Kidney (tissue), 14 donors: ENCODE measurements around the gene UBA1. TPM values are rescaled to one million over a fixed set of nuclear protein-coding genes. Genes with fewer than 3 reads are reported as not detected.

Experiments
- DNase-seq, 5 donors: peaks; one replicate each; pipeline ENCODE4 v3.0.0-alpha.2; 2013 to 2020
- FAIRE-seq: peaks from 2 replicates; lab custom pipeline; 2012; peaks lifted over from hg19 to GRCh38; lab: Jason Lieb, UNC
- H3K27ac ChIP-seq, 2 donors: one replicate each; pipeline ENCODE4 v1.7.0; 2013; ENCODE audit warnings: low read depth in 2 of 2, low read length in 2 of 2, inconsistent platforms in 1 of 2
- H3K27me3 ChIP-seq: one replicate; pipeline ENCODE4 v1.7.1; 2013; ENCODE audit warnings: low read length, inconsistent platforms; ENCODE audit not compliant: control insufficient read depth, insufficient read depth
- H3K36me3 ChIP-seq, 3 donors: one replicate each; pipeline versions ENCODE4 v1.7.0 to v1.7.1; 2013; ENCODE audit warnings: low read length in 3 of 3, control low read depth in 1 of 3, inconsistent platforms in 1 of 3; ENCODE audit not compliant: insufficient read depth in 3 of 3, control insufficient read depth in 2 of 3
- H3K4me1 ChIP-seq, 3 donors: one replicate each; pipeline versions ENCODE4 v1.7.0 to v1.7.1; 2013; ENCODE audit warnings: low read length in 3 of 3, inconsistent platforms in 1 of 3, low read depth in 1 of 3; ENCODE audit not compliant: control insufficient read depth in 2 of 3, insufficient read depth in 2 of 3
- H3K4me3 ChIP-seq, 3 donors: one replicate each; pipeline versions ENCODE4 v1.7.0 to v1.8.1; 2013; ENCODE audit warnings: low read length in 3 of 3, control low read depth in 1 of 3, inconsistent platforms in 1 of 3
- H3K9ac ChIP-seq, 3 donors: one replicate each; pipeline versions ENCODE4 v1.7.0 to v1.7.1; 2013; ENCODE audit warnings: low read length in 3 of 3, control low read depth in 1 of 3, inconsistent platforms in 1 of 3
- H3K9me3 ChIP-seq, 3 donors: one replicate each; pipeline versions ENCODE4 v1.7.0 to v1.7.1; 2013; ENCODE audit warnings: low read length in 3 of 3, control low read depth in 1 of 3, inconsistent platforms in 1 of 3; ENCODE audit not compliant: control insufficient read depth in 2 of 3, insufficient read depth in 1 of 3
- intact Hi-C: fragments of 100-400 bp; cut with DNase I; formaldehyde crosslinking; loops from one replicate; pipeline ENCODE4 v1.11.1; 2022
- polyA plus RNA-seq: library from polyadenylated mRNA; stranded (reverse); fragments of 350-450 nt; fragmentation: Illumina TruSeq; extraction: RNeasy Lipid Tissue Mini Kit (QIAGEN cat#74804); gene quantifications from one replicate; pipeline ENCODE4 v1.2.3, GENCODE V29; 2014; ENCODE audit warnings: low read depth, low replicate concordance; ENCODE audit not compliant: insufficient read depth
- total RNA-seq: library from RNA; stranded (reverse); fragmentation: NEBNext Ultra II Directional; extraction: Animal tissue kit (Norgen Biotek cat#: 25700); gene quantifications from one replicate; pipeline ENCODE4 v1.2.1, GENCODE V29; 2021
- TF ChIP-seq, protein P1 (sequence below): IDR thresholded peaks from 3 replicates; pipeline ENCODE4 v1.5.1; 2012; ENCODE audit warnings: mild to moderate bottlenecking, moderate library complexity, borderline replicate concordance; ENCODE audit not compliant: insufficient read depth; ENCODE audit errors: extremely low read depth
- donor health status: control.
- donor health status: control.
- donor health status: control.
- donor health status: control.
- donor health status: control.
- donor health status: DM: yes; HTN: yes; CAD: no.
- donor health status: Normal renal cell carcinoma (clear cell type).

The UBA1 gene
- total and polyA plus RNA-seq, 2 donors from 2014 or later = 155 to 218 TPM

DNA sequence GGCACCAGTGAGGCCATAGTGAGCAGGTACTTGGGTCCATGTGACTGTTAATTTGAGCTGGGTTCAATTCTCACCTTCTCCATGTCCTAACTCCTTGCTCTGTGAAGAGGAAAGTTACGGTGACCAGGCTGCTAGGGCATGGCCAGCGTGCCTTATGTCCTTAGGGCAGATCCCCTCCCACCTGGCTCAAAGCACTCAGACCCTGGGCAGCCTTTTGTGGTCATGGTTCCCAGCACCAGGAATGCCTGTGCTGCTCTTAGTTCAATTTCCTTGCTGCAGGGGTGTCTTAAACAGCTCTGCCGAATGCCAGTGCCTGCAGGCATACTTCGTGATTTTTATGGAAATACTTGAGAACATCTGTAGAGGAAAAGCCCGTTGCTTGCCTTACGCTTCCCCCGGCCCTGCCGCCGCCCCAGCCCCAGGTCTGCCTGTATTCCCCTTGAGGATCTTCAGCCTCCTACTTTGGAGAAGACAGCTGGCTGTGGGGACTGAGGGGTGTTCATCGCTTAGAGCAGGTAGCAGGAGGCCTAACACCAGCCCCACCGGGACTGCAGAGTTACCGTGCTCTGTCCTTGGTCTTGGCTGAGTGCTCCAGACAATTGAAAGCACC is 21.8 kb downstream of the UBA1 start:
- no peak overlapping the region for H3K9ac ChIP-seq
- no peak overlapping the region for H3K27ac ChIP-seq
- no peak overlapping the region for H3K4me3 ChIP-seq
- DNase-seq (peak in 1 of 5 donors; percentile 50), FAIRE-seq (no peak)
- H3K27me3 ChIP-seq = peaks cover 4% of the 10 kb centered on the region
- intact Hi-C loops = no loop called here
- peaks cover 0 to 17% (median 8%) of the 10 kb centered on the region in 3 donors for H3K4me1 ChIP-seq
- no peaks in the 10 kb centered on the region for H3K9me3 ChIP-seq
- H3K36me3 ChIP-seq = peaks cover 30 to 46% (median 32%) of the 10 kb centered on the region in 3 donors
- TF ChIP-seq, protein P1, sequence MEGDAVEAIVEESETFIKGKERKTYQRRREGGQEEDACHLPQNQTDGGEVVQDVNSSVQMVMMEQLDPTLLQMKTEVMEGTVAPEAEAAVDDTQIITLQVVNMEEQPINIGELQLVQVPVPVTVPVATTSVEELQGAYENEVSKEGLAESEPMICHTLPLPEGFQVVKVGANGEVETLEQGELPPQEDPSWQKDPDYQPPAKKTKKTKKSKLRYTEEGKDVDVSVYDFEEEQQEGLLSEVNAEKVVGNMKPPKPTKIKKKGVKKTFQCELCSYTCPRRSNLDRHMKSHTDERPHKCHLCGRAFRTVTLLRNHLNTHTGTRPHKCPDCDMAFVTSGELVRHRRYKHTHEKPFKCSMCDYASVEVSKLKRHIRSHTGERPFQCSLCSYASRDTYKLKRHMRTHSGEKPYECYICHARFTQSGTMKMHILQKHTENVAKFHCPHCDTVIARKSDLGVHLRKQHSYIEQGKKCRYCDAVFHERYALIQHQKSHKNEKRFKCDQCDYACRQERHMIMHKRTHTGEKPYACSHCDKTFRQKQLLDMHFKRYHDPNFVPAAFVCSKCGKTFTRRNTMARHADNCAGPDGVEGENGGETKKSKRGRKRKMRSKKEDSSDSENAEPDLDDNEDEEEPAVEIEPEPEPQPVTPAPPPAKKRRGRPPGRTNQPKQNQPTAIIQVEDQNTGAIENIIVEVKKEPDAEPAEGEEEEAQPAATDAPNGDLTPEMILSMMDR = no peak

DNA sequence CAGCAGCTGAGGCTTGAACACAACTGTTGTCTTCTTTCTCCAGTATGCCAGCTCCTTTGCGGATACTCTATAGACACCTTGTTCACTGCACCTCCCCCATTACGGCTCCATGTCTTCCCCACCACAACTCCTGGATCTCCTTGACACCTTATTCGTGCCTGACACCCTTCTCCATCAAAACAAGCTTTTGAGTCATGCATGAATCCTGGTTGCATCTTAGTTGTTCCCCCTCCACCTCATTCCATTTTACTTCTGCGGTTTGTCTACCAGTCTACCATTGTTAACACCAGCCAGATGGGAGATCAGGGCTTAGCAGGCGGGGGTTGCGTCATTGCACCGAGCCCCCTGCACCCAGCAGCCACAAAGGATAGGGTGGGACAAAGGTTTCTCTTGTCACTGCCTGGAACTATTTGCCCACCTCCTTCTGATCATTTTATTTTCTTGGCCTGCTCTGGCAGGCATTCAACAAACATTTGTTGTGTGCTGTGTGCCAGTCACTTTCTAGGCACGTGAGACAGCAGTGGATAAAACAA is 22.8 kb downstream of the UBA1 start:
- peak overlapping the region in 1 of 2 donors; percentile 83 for H3K27ac ChIP-seq
- intact Hi-C loops = no loop called here
- FAIRE-seq (no peak), DNase-seq (peak in 1 of 5 donors; percentile 22)
- no peaks in the 10 kb centered on the region for H3K9me3 ChIP-seq
- H3K4me3 ChIP-seq = no peak overlapping the region
- H3K36me3 ChIP-seq = peaks cover 26 to 36% (median 26%) of the 10 kb centered on the region in 3 donors
- peaks cover 4% of the 10 kb centered on the region for H3K27me3 ChIP-seq
- H3K4me1 ChIP-seq = peaks cover 0 to 23% (median 12%) of the 10 kb centered on the region in 3 donors
- no peak overlapping the region for H3K9ac ChIP-seq
- TF ChIP-seq, protein P1 = no peak

DNA sequence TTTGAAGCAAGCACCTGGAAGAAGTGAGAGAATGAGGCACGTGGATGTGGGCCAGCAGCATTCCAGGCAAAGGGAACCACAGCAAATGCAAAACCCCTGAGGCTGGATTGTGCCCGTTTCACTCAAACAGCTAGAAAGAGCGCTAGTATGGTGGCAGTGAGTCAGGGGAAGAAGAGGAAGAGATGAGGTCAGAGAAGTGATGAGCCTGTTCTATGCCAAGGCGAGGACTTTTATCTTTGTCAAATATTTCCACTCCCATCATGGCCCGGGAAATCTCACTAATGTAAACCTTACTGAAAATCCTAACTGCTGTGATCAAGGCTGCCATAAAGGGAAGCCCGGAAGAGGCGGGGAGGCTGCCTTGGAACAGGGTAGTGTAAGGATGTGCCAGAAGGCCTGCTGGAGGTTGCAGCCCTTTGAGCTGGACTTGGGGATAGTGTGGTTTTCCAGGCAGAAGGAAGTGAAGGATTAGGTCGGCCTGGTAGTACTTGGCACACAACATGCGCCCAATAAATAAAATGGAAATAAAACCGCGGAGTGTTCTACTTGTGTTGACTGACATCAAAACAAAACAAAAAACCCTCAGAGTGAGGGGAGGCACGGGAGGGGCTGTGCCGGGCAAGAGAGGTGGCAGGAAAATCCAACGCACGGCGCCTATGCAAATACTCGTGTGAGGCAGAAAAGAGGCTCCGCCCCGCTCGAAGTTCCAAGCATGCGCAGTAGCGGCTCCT is 23.7 kb downstream of the UBA1 start:
- TF ChIP-seq, protein P1 = no peak
- Histone ChIP-seq H3K36me3 (peaks cover 22 to 27% (median 23%) of the 10 kb centered on the region in 3 donors), H3K4me1 (peaks cover 0 to 23% (median 12%) of the 10 kb centered on the region in 3 donors), H3K9ac (peak overlapping the region in 2 of 3 donors; percentile 23 to 53), H3K4me3 (peak overlapping the region; percentile 40 to 52 (median 41)), H3K9me3 (no peaks in the 10 kb centered on the region), H3K27ac (peak overlapping the region; percentile 43 to 83), H3K27me3 (peaks cover 4% of the 10 kb centered on the region)
- peak; percentile 21 to 82 (median 37) for DNase-seq
- intact Hi-C loops = no loop called here
- FAIRE-seq = no peak
